SK-N-MC (cell line): ENCODE data around the gene YPEL4.

Experiments used
- EZH2 ChIP-seq: fragments of 200-600 bp; sonication (generic); IDR thresholded peaks from one replicate; pipeline ENCODE4 v1.6.1; 2017; ENCODE audit warnings: antibody characterized with exemption
- FOXP2 ChIP-seq: optimal IDR thresholded peaks from 2 replicates; pipeline ENCODE3; 2011; ENCODE audit warnings: mild to moderate bottlenecking, moderate library complexity; ENCODE audit not compliant: insufficient read depth; ENCODE audit errors: extremely low read length, control extremely low read depth
- POLR2AphosphoS5 ChIP-seq: IDR thresholded peaks from 2 replicates; pipeline ENCODE4 v1.6.1; 2012; ENCODE audit warnings: mild to moderate bottlenecking, low read depth, low read length, borderline replicate concordance

- no peak for TF ChIP-seq POLR2AphosphoS5
- no peak for TF ChIP-seq EZH2
- no peak for TF ChIP-seq FOXP2
Observed at GRCh38 chr11:57649826-57650738, at the start of gene YPEL4.
